Panc1 (cell line): ENCODE results near the gene MYL5. TPM values are rescaled to one million over a fixed set of nuclear protein-coding genes. Genes with fewer than 3 reads are reported as not detected.

Source experiments
- ATAC-seq: fragments of 200-7000 bp; cut with Tn5 transposase; 2 replicates; pipeline ENCODE4 v1.9.1; 2020; ENCODE audit warnings: mild to moderate bottlenecking, moderate library complexity
- BruUV-seq: library from RNA; stranded (reverse); fragments of 400-500 nt; replicated peaks from 2 replicates; lab custom pipeline; 2021; lab: Mats Ljungman, UMichigan
- CTCF ChIA-PET: fragments of 300-600 bp; sonication (Branson Sonifier 250); formaldehyde crosslinking; loops from one replicate; lab custom pipeline; 2022; ENCODE audit warnings: antibody characterized with exemption; lab: Charles Lee
- POLR2A ChIA-PET: fragments of 300-600 bp; sonication (Branson Sonifier 250); formaldehyde crosslinking; loops from one replicate; lab custom pipeline; 2022; ENCODE audit warnings: antibody characterized with exemption; lab: Charles Lee
- DNase-seq: peaks from one replicate; pipeline ENCODE4 v3.0.0-alpha.2; 2010; ENCODE audit warnings: low read depth, low spot score
- H3K27ac ChIP-seq: 2 replicates; pipeline ENCODE4 v1.5.1; 2011; ENCODE audit warnings: mild to moderate bottlenecking, low read length, inconsistent platforms
- H3K27me3 ChIP-seq: fragments of 200-500 bp; sonication (Bioruptor generic); 2 replicates; pipeline ENCODE4 v1.6.0; 2014; ENCODE audit warnings: low read length, inconsistent platforms; ENCODE audit not compliant: control insufficient read depth, insufficient read depth
- H3K36me3 ChIP-seq: fragments of 200-500 bp; sonication (Bioruptor generic); 2 replicates; pipeline ENCODE4 v1.5.1; 2014; ENCODE audit warnings: inconsistent platforms, mild to moderate bottlenecking, low read length, moderate library complexity; ENCODE audit not compliant: control insufficient read depth, insufficient read depth
- H3K4me1 ChIP-seq: 2 replicates; pipeline ENCODE4 v1.5.1; 2011; ENCODE audit warnings: inconsistent platforms, mild to moderate bottlenecking, low read length, moderate library complexity; ENCODE audit not compliant: control insufficient read depth, insufficient read depth
- H3K4me3 ChIP-seq, 2 experiments: 2 replicates each; pipeline ENCODE4 v1.5.1; 2011 to 2012; ENCODE audit warnings: low read depth in 2 of 2, low read length in 2 of 2, mild to moderate bottlenecking in 2 of 2, inconsistent platforms in 1 of 2, moderate library complexity in 1 of 2
- H3K9me3 ChIP-seq: fragments of 200-500 bp; sonication (Bioruptor generic); 2 replicates; pipeline ENCODE4 v1.5.1; 2014; ENCODE audit warnings: low read depth, mild to moderate bottlenecking, inconsistent platforms, low read length, moderate library complexity; ENCODE audit not compliant: control insufficient read depth, insufficient read depth
- CTCF ChIP-seq: fragments of 450-650 bp; IDR thresholded peaks from 2 replicates; pipeline ENCODE4 v1.5.1; 2017; ENCODE audit warnings: mild to moderate bottlenecking
- POLR2AphosphoS5 ChIP-seq: IDR thresholded peaks from 2 replicates; pipeline ENCODE4 v1.6.1; 2012; ENCODE audit warnings: mild to moderate bottlenecking, low read depth, low read length, moderate library complexity
- REST ChIP-seq, 2 experiments: IDR thresholded peaks; 2 replicates each; pipeline ENCODE4 v1.6.1; 2011 to 2012; ENCODE audit warnings: low read depth in 2 of 2, control low read depth in 1 of 2, low read length in 1 of 2, mild to moderate bottlenecking in 1 of 2, moderate library complexity in 1 of 2; ENCODE audit not compliant: insufficient read depth in 1 of 2
- SIN3A ChIP-seq: IDR thresholded peaks from 2 replicates; pipeline ENCODE4 v1.6.1; 2012; ENCODE audit warnings: low read depth, mild to moderate bottlenecking, low read length, moderate library complexity, borderline replicate concordance; ENCODE audit not compliant: insufficient read depth
- TCF7L2 ChIP-seq: IDR thresholded peaks from 2 replicates; pipeline ENCODE4 v1.6.1; 2011; ENCODE audit warnings: mild to moderate bottlenecking, low read depth, low read length, inconsistent platforms
- in situ Hi-C: cut with HindIII; loops from 2 replicates; pipeline ENCODE4 v1.10.0; 2016; ENCODE audit warnings: low sequenced_read_pairs, low pct_unique_long_range_greater_than_20kb
- intact Hi-C: fragments of 100-400 bp; cut with micrococcal nuclease; formaldehyde crosslinking; loops from one replicate; pipeline ENCODE4 v1.10.0; 2022; ENCODE audit not compliant: unreplicated experiment
- total RNA-seq: library from RNA; stranded (reverse); gene quantifications from one replicate; pipeline ENCODE4 v1.2.1, GENCODE V29; 2021; ENCODE audit not compliant: unreplicated experiment

MYL5 gene
- total RNA-seq, 1 experiment from 2014 or later = 12.0 TPM

GRCh38 chr4:665751-666435, 8.4 kb upstream of the MYL5 start:
- Histone ChIP-seq H3K4me1 (peaks cover 3% of the 10 kb centered on the region; the same call in 1 of the 2 replicates), H3K4me3 (no peak overlapping the region), H3K27me3 (no peaks in the 10 kb centered on the region), H3K27ac (no peak overlapping the region), H3K36me3 (no peaks in the 10 kb centered on the region), H3K9me3 (no peaks in the 10 kb centered on the region)
- ATAC-seq (peak; percentile 40), DNase-seq (no peak)
- no peak for TF ChIP-seq REST (IDR thresholded peaks at IDR 0.05; ENCODE audit: insufficient read depth in 1 of 2, low read depth in 2 of 2, low read length in 1 of 2)
- TF ChIP-seq CTCF = no peak
- TF ChIP-seq SIN3A = no peak
- TF ChIP-seq POLR2AphosphoS5 = no peak
- TF ChIP-seq TCF7L2 = no peak
- ChIA-PET POLR2A (no interaction called here), CTCF (no interaction called here)
- intact Hi-C loops = no loop called here
- BruUV-seq = no TSS peak
- in situ Hi-C loops = no loop called here

- no peak overlapping the region for H3K27ac ChIP-seq
- H3K4me1 ChIP-seq = peaks cover 3% of the 10 kb centered on the region; the same call in 1 of the 2 replicates
- CTCF ChIA-PET = no interaction called here
- POLR2A ChIA-PET = no interaction called here
- no peak for DNase-seq
- ATAC-seq = no peak
- BruUV-seq = no TSS peak
- H3K4me3 ChIP-seq = no peak overlapping the region
- intact Hi-C loops = no loop called here
- in situ Hi-C loops = no loop called here
- H3K36me3 ChIP-seq = no peaks in the 10 kb centered on the region
- H3K27me3 ChIP-seq = no peaks in the 10 kb centered on the region
- H3K9me3 ChIP-seq = no peaks in the 10 kb centered on the region
- TF ChIP-seq CTCF (no peak), REST (IDR thresholded peaks at IDR 0.05; ENCODE audit: insufficient read depth in 1 of 2, low read depth in 2 of 2, low read length in 1 of 2) (no peak), SIN3A (no peak), POLR2AphosphoS5 (no peak), TCF7L2 (no peak)
Observed at GRCh38 chr4:666436-666810, 7.9 kb upstream of the MYL5 start.
